GM18499 (cell line): ENCODE measurements around the gene STOM.

Source experiments
- ATAC-seq: cut with Tn5 transposase; IDR thresholded peaks from one replicate; pipeline ENCODE4 v1.9.1; 2021; ENCODE audit warnings: moderate number of reproducible peaks; ENCODE audit not compliant: insufficient read depth, unreplicated experiment

Gene STOM

DNA sequence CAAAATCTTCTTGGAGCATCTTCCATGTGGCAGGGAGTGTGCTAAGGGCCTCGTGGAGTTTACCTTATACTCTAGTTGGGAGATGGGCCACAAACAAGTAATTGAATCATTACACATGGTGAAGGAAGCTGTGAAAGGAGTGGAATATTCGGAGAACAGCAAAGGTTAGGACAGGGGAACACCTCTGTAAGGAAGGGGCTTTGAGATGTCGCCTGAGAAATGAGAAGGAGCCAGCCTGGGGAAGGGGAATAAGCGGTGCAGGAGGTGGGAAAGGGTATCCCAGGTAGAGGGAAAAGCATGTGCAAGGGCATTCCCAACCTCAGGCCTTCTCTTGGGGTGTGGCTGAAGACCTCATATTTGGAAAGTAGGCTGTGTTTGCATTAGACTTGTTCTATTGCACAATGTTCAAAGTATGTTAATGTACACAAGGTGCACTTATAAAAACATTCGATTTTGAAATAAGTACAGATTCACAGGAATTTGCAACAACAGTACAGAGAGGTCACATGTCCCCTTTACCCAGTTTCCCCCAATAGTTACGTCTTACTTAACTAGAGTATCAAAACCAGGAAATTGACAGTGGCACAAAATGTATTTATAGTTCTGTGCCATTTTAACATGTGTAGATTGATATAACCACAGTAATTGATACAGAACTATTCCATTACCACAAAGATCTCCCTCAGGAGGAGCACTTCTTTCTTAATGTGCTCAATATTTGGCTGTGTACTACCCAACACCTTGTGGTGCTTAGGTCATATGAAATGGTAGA is 2.4 kb upstream of the STOM start:
- ATAC-seq: no peak

DNA sequence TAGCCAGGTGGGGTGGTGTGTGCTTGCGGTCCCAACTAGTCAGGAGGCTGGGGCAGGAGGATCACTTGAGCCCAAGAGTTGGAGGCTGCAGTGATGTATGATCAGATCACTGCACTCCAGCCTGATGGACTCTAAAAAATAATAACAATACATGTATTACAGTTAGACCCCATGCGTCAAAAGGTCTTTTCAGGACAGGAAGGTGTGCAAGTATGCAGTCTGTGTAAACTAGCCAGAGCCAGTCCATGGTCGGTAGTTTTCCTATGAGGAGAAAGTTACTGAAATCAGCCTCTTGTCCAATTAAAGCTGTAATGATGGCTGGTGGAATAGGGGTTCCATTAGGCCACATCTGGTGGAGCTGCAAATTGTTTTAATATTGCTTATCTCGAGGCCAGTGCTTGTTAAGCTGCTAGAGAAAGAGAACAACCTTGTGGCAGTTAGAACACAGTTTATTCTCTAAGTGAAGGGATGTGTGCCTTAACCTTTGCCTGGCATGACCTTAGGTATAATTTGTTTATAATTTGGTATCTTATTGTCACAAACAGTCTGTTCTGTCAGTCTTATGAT is 1.5 kb upstream of the STOM start:
- ATAC-seq: no peak

DNA sequence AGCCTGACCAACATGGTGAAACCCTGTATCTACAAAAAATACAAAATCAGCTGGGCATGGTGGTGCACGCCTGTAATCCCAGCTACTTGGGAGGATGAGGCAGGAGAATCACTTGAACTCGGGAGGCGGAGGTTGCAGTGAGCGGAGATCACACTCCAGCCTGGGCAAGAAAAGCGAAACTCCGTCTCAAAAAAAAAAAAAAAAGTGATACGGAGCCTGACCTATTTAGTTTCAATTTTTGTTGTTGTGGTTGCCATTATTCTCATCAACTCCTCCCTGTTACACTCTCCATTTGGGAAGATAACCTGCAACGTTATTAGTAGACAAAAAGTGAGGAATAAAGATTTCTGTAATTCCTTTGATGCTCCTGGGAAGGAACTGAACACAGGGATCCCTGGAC is 1.3 kb downstream of the STOM start:
- no peak for ATAC-seq

DNA sequence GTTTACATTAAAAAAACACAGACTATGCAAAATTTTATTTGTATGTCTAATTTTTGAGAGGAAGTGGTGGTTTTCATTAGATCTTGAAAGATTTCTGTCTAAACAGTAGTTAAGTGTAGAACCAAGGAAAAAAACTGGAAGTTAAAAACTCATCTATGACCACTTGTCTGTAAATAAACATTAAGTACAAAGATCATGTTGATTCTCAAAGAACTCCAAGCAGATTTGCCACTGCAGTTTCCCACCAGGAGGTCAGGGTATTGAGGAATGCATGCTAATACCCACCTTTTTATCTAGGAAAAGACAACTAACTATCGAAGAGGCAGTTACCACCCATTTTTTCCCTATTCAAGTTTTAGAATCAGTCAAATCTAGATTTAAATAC is 1.9 kb downstream of the STOM start:
- no peak for ATAC-seq

DNA sequence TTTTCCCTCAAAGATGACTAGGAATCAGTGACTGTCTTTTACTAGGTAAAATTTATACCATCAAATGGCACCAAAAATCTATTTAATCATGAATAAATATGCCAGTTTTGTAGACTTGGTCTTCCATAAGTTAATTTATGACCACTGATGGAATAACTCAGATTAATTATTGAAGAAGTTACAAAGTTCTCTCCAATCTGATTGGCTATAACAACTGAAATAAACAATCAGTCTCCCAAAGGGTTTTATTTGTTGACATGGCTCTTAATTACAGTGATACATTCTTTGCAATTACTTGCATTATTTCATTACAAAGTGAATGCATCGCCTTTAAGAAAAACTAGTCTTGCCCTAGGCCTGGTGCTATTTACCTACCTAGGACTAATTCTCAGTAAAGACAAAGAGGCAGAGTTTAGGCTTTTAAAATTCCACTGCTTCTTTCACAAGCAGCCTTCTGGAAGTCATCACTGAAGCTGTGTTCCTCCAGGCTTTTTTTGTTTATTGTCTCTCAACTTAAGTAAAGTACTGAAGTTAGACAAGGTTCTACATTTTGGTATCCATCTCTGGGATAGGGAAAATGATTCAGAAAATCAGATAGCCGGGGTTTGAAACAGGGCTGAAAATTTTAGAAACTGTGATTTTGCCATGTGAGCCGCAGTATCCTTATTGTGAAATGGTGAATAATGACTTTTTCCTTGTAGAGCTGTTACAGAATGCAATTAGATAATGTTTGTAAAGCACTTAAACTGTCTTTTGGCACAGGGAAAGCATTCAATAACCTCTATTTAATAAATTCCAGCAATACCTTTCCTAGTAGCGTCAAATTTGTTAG is 2.5 kb downstream of the STOM start:
- ATAC-seq: no peak

DNA sequence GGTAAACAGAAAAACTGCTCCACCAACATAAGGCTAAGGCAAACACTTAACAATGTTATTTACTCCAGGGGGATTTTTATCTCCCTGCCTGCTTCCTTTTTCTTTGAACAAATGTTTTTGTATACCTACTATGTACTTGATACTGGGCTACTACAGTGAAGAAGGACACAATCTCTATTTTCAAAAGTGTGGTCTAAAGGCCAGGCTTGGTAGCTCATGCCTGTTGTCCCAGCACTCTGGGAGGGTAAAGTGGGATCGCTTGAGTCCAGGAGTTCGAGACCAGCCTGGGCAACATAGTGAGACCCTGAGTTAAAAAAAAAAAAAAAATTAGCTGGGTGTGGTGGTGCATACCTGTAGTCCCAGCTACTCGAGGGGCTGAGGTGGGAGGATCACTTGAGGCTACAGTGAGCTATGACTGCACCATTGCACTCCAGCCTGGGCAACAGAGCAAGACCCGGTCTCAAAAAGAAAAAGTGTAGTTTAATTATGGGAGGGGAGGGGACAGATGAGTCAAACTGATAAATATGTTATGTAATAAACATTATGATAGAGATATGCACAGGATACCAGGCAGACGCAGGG is 3.3 kb downstream of the STOM start:
- no peak for ATAC-seq

DNA sequence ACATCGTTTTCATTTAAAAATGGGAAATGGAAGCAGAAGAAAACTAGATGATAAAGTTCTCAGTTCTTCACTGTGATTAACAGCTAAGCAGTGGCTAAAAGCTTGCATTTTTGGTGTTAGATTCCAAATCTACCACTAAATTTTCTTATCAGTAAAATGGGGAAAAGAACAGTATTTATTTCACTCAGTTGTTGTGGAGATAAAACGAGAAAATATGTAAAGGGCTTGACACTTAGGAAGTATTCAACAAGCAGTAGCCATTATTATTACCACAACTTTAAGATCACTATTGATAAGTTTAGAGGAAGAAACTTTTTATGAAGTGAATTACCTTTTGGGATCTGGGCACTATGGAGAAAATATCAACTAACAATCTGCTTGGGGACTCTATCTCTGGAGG is 4.5 kb downstream of the STOM start:
- no peak for ATAC-seq

DNA sequence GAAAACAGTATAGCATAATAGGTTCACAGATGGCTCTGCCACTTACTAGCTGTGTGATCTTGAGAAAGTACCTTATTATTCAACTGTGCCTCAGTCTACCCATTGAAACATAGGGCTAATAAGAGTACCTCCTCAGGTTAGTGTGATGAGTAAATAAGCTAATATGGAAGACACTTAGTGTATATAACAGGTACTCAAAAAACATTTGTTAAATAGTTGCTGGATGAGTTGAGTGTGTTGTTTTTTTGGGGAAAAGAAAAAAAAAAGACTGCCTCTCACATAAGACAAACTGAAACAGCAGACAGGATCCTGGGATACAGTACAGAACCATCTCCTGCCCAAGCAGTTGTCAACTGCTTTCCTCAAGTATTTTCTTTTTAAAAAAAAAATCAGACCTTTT is 5.2 kb downstream of the STOM start:
- ATAC-seq: no peak

DNA sequence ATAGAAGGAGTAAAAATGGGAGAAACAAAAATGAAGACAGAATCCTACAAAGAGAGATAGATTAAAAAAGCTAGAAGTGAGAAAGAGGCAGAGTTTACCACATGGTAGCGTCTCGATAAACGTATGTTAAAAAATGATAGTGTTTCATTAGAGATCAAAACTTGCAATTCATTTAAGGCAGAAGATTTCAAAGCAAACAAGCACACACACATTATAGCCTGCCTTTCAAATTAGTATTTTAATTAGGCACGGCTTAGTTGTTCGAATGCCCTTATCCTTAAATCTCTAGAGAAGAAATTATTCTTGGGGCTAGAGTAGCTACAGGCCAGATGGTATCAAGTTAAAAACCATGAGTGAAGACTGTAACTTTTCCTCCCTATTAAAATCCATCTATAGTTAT is 6.0 kb downstream of the STOM start:
- no peak for ATAC-seq

DNA sequence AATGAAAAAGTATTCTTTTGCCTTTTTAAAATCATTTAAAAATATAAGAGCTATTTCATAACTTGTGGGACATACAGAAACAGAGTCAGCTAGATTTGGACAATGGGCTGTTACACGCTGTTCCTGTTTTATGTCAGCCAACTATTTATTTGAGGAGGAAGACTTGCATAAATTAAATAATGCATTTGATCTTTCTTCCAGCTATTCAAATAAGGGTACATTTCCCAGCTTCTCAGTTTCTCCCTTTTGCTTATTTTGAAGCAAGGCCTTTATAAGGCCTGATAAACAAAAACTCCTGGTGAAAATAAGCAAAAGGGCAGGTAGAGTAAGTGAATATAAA is 6.5 kb downstream of the STOM start:
- no peak for ATAC-seq

DNA sequence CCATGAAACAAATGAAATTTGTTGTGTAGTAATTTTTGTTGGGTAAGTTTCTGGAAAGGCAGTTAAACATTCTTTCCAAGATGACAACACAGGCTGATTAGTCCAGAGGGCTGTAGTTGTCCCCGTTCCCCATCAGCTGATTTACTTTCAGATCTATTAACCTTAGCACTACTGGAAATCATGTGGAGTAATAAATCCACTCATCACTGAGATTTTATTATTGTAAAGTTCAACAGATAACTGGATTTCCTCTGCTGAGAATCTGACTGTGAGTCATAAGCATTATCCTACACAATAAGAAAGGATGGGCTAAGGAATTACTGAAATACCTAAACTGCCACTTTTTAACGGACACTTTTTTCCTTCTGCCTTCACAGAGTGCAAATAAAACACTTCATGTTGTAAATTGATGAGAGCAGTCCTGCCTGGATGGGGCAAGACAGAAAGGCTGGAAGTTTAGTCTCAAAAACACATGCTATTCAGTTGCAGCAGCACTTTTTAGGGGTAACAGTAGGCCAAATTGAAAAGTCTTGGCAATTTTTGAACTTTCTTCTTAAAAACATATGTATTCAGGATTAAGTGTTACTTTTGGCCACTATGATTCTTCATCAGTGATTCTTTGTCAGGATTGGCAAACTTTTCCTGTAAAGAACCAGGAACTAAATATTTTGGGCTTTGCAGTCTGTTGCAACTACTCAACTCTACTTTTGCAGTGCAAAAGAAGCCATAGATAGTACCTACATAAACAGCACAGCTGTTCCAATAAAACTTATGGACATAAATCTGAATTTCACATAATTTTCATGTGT is 7.0 kb downstream of the STOM start:
- ATAC-seq: no peak

DNA sequence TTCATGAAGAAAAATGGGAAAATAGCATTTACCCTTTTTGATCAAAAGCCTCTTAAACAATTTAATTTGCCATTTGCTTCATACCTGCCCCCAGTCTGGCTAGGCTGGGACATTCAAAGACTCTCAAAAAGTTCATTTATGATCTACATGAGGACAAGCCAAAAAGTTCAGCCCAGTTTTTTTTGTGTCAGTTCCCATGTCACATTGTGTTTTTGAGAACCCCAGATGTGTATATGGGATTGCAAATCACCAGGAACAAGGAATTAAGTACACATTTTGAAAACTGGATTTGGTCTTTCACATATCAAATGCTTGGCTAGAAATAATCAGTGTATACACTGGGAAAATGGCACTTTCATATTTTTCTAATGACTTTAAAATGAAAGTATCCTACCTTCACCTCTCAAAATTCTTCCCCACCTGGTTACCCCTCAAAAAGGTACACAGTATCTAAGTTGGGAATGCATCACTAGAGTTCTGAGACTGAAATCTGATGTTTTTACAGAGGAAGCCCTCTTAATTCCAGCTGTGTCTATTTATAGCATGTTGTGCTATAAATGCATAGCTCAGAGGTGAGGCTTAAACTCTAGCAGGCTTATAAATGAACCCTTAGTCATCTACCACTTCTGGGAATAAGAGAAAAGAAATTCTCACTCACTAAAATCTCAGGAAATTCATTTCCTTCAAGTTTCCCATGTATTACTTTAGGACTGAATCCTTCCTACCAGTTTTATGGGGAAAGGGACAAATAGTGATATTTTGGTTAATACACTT is 9.3 kb downstream of the STOM start:
- no peak for ATAC-seq

DNA sequence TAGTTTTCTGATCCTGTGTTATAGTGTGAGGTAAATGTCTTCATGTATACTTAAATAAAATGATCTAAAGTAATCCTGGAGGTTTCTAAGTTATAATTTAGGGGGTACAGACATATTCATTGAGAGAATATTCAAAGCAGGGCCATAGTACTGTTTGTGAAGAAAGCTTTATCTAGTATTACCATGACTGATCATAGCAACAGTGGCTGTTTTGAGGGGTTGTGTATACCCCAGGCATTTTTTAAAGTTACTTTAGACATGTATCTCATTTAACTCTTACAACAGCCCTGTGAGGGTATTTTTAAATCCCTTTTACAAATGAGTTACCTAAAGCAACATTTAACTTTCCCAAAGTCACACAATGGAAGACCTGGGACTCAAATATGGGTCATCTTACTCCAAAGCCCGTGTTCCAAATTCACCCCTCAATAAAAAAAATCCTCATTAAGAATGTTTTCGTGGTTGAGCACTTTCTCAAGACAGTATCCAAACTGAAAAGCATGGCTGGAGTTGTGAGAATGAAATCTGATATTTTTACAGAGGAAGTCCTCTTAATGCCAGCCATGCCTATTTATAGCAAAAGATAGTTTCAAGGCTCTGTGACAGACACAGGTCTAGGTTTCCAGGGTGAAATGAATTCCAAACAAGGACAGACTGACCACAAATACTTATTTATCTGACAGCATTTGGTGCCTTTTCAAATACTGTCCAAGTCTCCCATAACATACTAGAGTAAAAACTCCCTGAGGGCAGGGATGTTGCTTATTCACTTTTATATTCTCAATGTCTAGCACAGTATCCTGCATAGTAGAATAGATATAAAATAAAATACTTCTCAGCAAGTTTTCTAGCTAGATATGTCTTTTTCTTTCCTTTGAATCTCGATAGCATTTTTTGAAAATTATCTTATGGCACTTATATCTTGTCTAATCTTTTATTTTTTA is 10.4 kb downstream of the STOM start:
- ATAC-seq: no peak

DNA sequence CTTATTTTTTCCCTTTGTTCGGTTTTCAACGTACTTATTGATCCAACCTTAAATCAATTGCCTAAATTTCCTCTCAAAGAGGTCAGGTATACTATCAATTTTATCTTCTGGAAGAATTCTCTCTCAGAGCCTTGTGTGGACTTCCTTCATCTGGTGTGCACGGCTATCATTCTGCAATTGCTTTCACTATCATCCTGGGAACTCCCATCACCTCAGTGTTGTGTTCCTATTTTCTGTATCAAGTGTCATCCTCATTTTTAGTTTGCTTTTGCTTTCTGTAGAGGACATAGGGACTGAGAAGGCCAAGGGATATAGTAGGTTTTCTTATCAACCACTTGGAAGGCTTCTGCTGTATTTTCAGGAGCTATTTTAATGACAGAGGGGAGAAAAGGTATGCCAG is 11.3 kb downstream of the STOM start:
- ATAC-seq: no peak

DNA sequence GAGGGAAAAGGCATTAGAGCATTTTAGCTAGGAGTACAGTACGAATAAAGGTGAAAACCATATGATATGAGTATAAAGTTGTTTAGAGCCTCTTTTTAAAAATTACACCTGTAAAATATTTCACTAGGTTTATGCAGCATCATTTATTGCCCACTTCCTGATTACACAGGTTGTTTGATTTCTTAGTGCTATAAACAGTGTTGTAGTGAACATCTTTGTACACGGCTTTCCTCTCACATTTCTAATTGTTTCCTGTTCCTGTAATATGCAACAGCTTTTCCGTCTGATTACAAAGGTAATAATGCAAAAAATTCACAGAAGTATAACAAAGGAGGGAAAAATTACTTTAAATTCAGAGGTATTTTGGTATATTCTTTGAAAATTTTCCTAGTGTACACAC is 13.0 kb downstream of the STOM start:
- no peak for ATAC-seq

DNA sequence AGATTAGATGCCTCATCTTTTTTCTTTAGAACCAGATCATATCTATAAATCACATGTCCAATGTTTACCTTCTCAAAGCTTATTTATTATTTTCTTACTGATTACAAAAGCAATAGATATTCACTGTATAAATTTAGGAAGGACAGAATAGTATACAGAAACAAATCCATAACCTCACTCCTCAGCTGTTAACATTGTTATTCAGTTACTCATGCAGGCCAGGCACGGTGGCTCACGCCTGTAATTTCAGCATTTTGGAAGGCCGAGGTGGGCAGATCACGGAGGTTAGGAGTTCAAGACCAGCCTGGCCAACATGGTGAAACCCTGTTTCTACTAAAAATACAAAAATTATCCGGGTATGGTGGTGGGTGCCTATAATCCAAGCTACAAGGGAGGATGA is 15.3 kb downstream of the STOM start:
- no peak for ATAC-seq

DNA sequence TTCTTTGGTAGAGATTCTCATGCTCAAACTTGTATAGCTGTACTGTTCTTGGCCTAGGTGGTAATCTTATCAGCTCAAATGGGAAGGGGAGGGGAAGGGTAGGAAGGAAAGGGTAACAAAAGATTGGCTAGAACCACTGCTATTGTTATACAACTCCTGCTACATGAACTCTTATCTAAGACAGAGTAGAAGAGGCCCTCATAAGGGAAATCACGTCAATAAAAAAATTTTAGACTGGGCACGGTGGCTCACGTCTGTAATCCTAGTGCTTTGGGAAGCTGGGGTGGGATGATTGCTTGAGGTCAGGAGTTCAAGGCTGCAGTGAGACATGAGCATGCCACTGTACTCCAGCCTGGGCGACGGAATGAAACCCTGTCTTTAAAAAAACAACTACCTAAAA is 15.9 kb downstream of the STOM start:
- no peak for ATAC-seq

DNA sequence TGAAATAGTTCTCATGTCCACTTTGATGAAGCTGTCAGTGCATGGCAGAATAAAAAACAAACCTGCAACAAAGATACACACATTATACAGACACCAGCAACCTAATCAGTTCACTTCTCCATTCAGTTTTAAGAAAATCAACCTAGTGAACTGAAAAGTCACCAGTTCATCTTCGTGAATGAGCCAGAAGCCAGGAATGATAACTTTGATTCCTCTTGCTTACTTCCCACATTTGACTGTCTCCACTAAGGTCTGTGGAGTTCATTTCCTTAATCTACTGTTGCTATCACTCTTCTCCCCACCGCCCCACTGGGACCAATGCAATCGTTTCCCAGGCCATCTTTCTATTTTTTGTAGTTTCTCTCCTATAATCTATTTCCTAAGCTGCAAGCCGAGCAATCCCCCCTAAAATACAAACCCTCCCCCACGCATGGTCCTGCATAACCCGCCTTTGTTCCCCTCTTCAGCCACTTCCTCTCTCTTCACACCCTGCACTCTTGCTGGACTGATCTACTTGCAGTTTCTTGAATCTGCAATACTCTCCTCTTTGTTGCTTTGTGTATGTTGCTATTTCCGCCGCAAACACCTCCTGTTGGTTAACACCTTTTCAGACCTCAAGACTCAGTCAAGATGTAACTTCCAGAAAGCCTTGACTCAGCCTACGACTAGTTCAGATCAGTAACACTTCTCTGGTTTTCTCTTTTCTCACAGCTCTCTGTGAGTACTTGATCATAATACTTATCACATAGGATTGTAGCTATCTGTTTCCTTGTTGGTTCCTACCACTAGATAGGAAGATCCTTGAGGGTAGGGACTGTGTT is 16.6 kb downstream of the STOM start:
- peak; percentile 89 for ATAC-seq
